HEK293 (cell line): ENCODE data around the gene TRMT61A.

Experiments
- CTCF ChIA-PET: fragments of 350-600 bp; formaldehyde crosslinking; extraction: SDS; loops from one replicate; lab custom pipeline; 2021; ENCODE audit warnings: antibody characterized with exemption; lab: Yijun Ruan, JAX
- POLR2A ChIA-PET: fragments of 300-600 bp; formaldehyde crosslinking; extraction: SDS; loops from one replicate; lab custom pipeline; 2020; ENCODE audit warnings: antibody characterized with exemption, inconsistent platforms; lab: Yijun Ruan, JAX
- H3K27ac ChIP-seq: fragments of 200-500 bp; sonication (Bioruptor generic); 2 replicates; pipeline ENCODE4 v1.5.1; 2014; ENCODE audit warnings: low read depth, low read length, control low read depth, inconsistent platforms; ENCODE audit errors: extremely low read depth
- H3K36me3 ChIP-seq, 2 experiments: fragments of 200-500 bp in 1 of 2; sonication (Bioruptor generic) in 1 of 2; 1 replicate in 1 of 2; 2 replicates in 1 of 2; pipeline ENCODE4 v1.5.1; 2014 to 2017; ENCODE audit warnings: inconsistent platforms in 2 of 2, low read length in 2 of 2; ENCODE audit not compliant: control insufficient read depth in 2 of 2, insufficient read depth in 1 of 2
- H3K4me1 ChIP-seq: fragments of 200-500 bp; sonication (Bioruptor generic); 2 replicates; pipeline ENCODE4 v1.5.1; 2014; ENCODE audit warnings: mild to moderate bottlenecking, low read length, inconsistent platforms; ENCODE audit not compliant: control insufficient read depth, insufficient read depth
- H3K4me3 ChIP-seq: 2 replicates; pipeline ENCODE4 v1.5.1; 2011; ENCODE audit warnings: low read depth, mild to moderate bottlenecking, control low read depth, low read length, moderate library complexity
- H3K9me3 ChIP-seq: fragments of 200-500 bp; sonication (Bioruptor generic); 2 replicates; pipeline ENCODE4 v1.5.1; 2014; ENCODE audit warnings: low read depth, low read length, inconsistent platforms; ENCODE audit not compliant: control insufficient read depth, insufficient read depth
- AEBP2 ChIP-seq: fragments of 450-650 bp; formaldehyde crosslinking; IDR thresholded peaks from 2 replicates; pipeline ENCODE4 v1.5.1; 2016; ENCODE audit warnings: missing biosample characterization, missing genetic modification characterization, borderline replicate concordance
- GLIS2 ChIP-seq: fragments of 450-650 bp; formaldehyde crosslinking; IDR thresholded peaks from 2 replicates; pipeline ENCODE4 v1.5.1; 2016; ENCODE audit warnings: missing biosample characterization, missing genetic modification characterization
- KLF7 ChIP-seq: fragments of 450-650 bp; formaldehyde crosslinking; IDR thresholded peaks from 2 replicates; pipeline ENCODE4 v1.5.1; 2016; ENCODE audit warnings: missing biosample characterization, missing genetic modification characterization, borderline replicate concordance
- MEIS1 ChIP-seq: sonication (generic); formaldehyde crosslinking; IDR thresholded peaks from 2 replicates; pipeline ENCODE4 v1.8.1; 2022; ENCODE audit warnings: missing genetic modification reagents, mild to moderate bottlenecking, borderline replicate concordance
- OSR2 ChIP-seq: fragments of 450-650 bp; formaldehyde crosslinking; IDR thresholded peaks from 2 replicates; pipeline ENCODE4 v1.5.1; 2016; ENCODE audit warnings: missing biosample characterization, missing genetic modification characterization
- PRDM2 ChIP-seq: fragments of 450-650 bp; formaldehyde crosslinking; IDR thresholded peaks from 2 replicates; pipeline ENCODE4 v1.5.1; 2016; ENCODE audit warnings: missing biosample characterization, missing genetic modification characterization, borderline replicate concordance
- REPIN1 ChIP-seq: fragments of 450-650 bp; formaldehyde crosslinking; IDR thresholded peaks from 2 replicates; pipeline ENCODE4 v1.5.1; 2017; ENCODE audit warnings: missing biosample characterization, missing genetic modification characterization, low read depth
- SETDB1 ChIP-seq: IDR thresholded peaks from one replicate; pipeline ENCODE4 v1.6.1; 2017; ENCODE audit warnings: mild to moderate bottlenecking, low read length, moderate library complexity, mixed read lengths; ENCODE audit not compliant: insufficient read length
- YY2 ChIP-seq: fragments of 450-650 bp; formaldehyde crosslinking; IDR thresholded peaks from 2 replicates; pipeline ENCODE4 v1.5.1; 2016; ENCODE audit warnings: missing biosample characterization, missing genetic modification characterization
- ZBTB1 ChIP-seq: fragments of 450-650 bp; formaldehyde crosslinking; IDR thresholded peaks from 2 replicates; pipeline ENCODE4 v1.5.1; 2016; ENCODE audit warnings: missing biosample characterization, missing genetic modification characterization
- ZBTB6 ChIP-seq: fragments of 450-650 bp; formaldehyde crosslinking; IDR thresholded peaks from 2 replicates; pipeline ENCODE4 v1.5.1; 2017; ENCODE audit warnings: missing biosample characterization, missing genetic modification characterization
- ZFP41 ChIP-seq: fragments of 450-650 bp; formaldehyde crosslinking; IDR thresholded peaks from 2 replicates; pipeline ENCODE4 v1.5.1; 2016; ENCODE audit warnings: missing biosample characterization, missing genetic modification characterization, borderline replicate concordance
- ZNF169 ChIP-seq: fragments of 450-650 bp; formaldehyde crosslinking; IDR thresholded peaks from 2 replicates; pipeline ENCODE4 v1.5.1; 2016; ENCODE audit warnings: missing biosample characterization, missing genetic modification characterization
- ZNF175 ChIP-seq: fragments of 450-650 bp; formaldehyde crosslinking; IDR thresholded peaks from 2 replicates; pipeline ENCODE4 v1.5.1; 2016; ENCODE audit warnings: missing biosample characterization, missing genetic modification characterization
- ZNF223 ChIP-seq: fragments of 450-650 bp; formaldehyde crosslinking; IDR thresholded peaks from 2 replicates; pipeline ENCODE4 v1.5.1; 2016; ENCODE audit warnings: missing biosample characterization, missing genetic modification characterization
- ZNF26 ChIP-seq: fragments of 450-650 bp; formaldehyde crosslinking; IDR thresholded peaks from 2 replicates; pipeline ENCODE4 v1.5.1; 2016; ENCODE audit warnings: missing biosample characterization, missing genetic modification characterization
- ZNF292 ChIP-seq: fragments of 450-650 bp; formaldehyde crosslinking; IDR thresholded peaks from 2 replicates; pipeline ENCODE4 v1.5.1; 2016; ENCODE audit warnings: low read depth, missing biosample characterization, missing genetic modification characterization, borderline replicate concordance
- ZNF350 ChIP-seq: fragments of 450-650 bp; formaldehyde crosslinking; IDR thresholded peaks from 2 replicates; pipeline ENCODE4 v1.5.0; 2017; ENCODE audit warnings: missing biosample characterization, mild to moderate bottlenecking, missing genetic modification characterization
- ZNF433 ChIP-seq: fragments of 450-650 bp; formaldehyde crosslinking; IDR thresholded peaks from 2 replicates; pipeline ENCODE4 v1.5.1; 2016; ENCODE audit warnings: missing biosample characterization, missing genetic modification characterization, low read depth
- ZNF555 ChIP-seq: fragments of 450-650 bp; formaldehyde crosslinking; conservative IDR thresholded peaks from 2 replicates; pipeline ENCODE4 v1.5.1; 2017; ENCODE audit warnings: missing biosample characterization, mild to moderate bottlenecking, missing genetic modification characterization, inconsistent platforms
- ZNF571 ChIP-seq: fragments of 450-650 bp; formaldehyde crosslinking; IDR thresholded peaks from 2 replicates; pipeline ENCODE4 v1.5.0; 2017; ENCODE audit warnings: missing biosample characterization, missing genetic modification characterization
- ZNF600 ChIP-seq: fragments of 450-650 bp; formaldehyde crosslinking; IDR thresholded peaks from 2 replicates; pipeline ENCODE4 v1.5.1; 2016; ENCODE audit warnings: missing biosample characterization, missing genetic modification characterization
- ZNF623 ChIP-seq: fragments of 450-650 bp; formaldehyde crosslinking; IDR thresholded peaks from 2 replicates; pipeline ENCODE4 v1.5.1; 2016; ENCODE audit warnings: missing biosample characterization, missing genetic modification characterization
- ZNF658 ChIP-seq: fragments of 450-650 bp; formaldehyde crosslinking; IDR thresholded peaks from 2 replicates; pipeline ENCODE4; 2016; ENCODE audit warnings: missing biosample characterization, missing genetic modification characterization
- ZNF660 ChIP-seq: fragments of 450-650 bp; IDR thresholded peaks from 2 replicates; pipeline ENCODE4 v1.5.1; 2018; ENCODE audit warnings: missing biosample characterization, mild to moderate bottlenecking, missing genetic modification characterization
- ZNF670 ChIP-seq: fragments of 450-650 bp; formaldehyde crosslinking; IDR thresholded peaks from 2 replicates; pipeline ENCODE4 v1.5.1; 2016; ENCODE audit warnings: missing biosample characterization, missing genetic modification characterization, low read depth
- ZNF777 ChIP-seq: fragments of 450-650 bp; formaldehyde crosslinking; IDR thresholded peaks from 2 replicates; pipeline ENCODE4 v1.5.1; 2017; ENCODE audit warnings: missing biosample characterization, missing genetic modification characterization, borderline replicate concordance
- ZNF791 ChIP-seq: fragments of 450-650 bp; formaldehyde crosslinking; IDR thresholded peaks from 2 replicates; pipeline ENCODE4 v1.5.1; 2016; ENCODE audit warnings: missing biosample characterization, missing genetic modification characterization

Gene TRMT61A

GRCh38 chr14:103528587-103529382 is at the start of gene TRMT61A:
TRMT61A (plus strand) TSS chr14:103529196; CDS start chr14:103529979, 783 bp downstream.
- CTCF ChIA-PET: interaction anchor here (0.6 to 2.8 kb wide), 2 partner anchors 10 to 1516 kb away, joined by 3 to 13 read pairs; no protein-coding TSS in a partner anchor
- H3K4me3 ChIP-seq: peak within 1 kb of the TSS; percentile 83
- peak within 1 kb of the TSS; percentile 89 for H3K27ac ChIP-seq
- no peaks in the 10 kb centered on the region for H3K9me3 ChIP-seq
- H3K4me1 ChIP-seq: peaks cover 19% of the 10 kb centered on the region
- H3K36me3 ChIP-seq: peaks cover 0 to 12% of the 10 kb centered on the region in 2 experiments; a peak in 1 of 3 replicates
- POLR2A ChIA-PET: interaction anchor here (0.6 to 2.2 kb wide), 14 partner anchors 8 to 452 kb away, joined by 3 to 18 read pairs (median 4); partner anchors contain the start of genes BAG5, COA8 and EIF5
- TF ChIP-seq SETDB1 (no peak), ZNF660 (no peak), KLF7 (tag by site-specific recombination) (no peak), ZNF623 (tag by site-specific recombination) (no peak), REPIN1 (tag by site-specific recombination) (no peak), OSR2 (no peak), ZNF292 (no peak), ZNF571 (tag by site-specific recombination) (no peak), ZNF555 (tag by site-specific recombination) (no peak), AEBP2 (tag by site-specific recombination) (no peak), ZFP41 (tag by site-specific recombination) (no peak), YY2 (tag by site-specific recombination) (no peak), ZNF600 (tag by site-specific recombination) (no peak), ZNF777 (tag by site-specific recombination) (no peak), ZNF433 (tag by site-specific recombination) (no peak), PRDM2 (tag by site-specific recombination) (no peak), ZNF223 (tag by site-specific recombination) (no peak), ZNF175 (tag by site-specific recombination) (no peak), ZBTB6 (no peak), GLIS2 (tag by site-specific recombination) (peak; percentile 51), ZNF169 (tag by site-specific recombination) (no peak), ZNF791 (tag by site-specific recombination) (no peak), ZNF670 (tag by site-specific recombination) (no peak), ZNF26 (tag by site-specific recombination) (no peak), MEIS1 (CRISPR knock-in tag) (no peak), ZNF350 (tag by site-specific recombination) (no peak), ZNF658 (tag by site-specific recombination) (no peak), ZBTB1 (tag by site-specific recombination) (no peak)
